ENCODE data around the gene TMEM30B.

TMEM30B gene

DNA sequence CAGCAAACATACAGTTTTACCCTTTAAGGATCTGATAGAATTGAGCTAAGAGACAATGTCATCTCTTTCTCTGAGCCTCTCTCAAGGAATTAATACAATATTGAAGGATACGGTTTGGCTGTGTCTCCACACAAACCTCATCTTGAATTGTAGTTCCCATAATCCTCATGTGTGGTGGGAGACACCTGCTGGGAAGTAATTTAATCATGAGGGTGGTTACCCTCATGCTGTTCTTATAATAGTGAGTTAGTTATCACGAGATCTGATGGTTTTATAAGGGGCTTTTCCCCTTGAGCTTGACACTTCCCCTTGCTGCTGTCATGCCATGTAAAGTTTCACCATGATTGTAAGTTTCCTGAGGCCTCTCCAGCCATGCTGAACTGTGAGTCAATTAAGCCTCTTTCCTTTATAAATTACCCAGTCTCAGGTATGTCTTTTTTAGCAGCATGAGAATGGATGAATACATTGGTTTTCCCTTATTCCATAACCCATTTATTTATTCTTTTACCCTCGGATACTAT, 47.6 kb downstream of the TMEM30B start:
- no peak for DNase-seq (ENCODE audit: low read depth in 2 of 2)

DNA sequence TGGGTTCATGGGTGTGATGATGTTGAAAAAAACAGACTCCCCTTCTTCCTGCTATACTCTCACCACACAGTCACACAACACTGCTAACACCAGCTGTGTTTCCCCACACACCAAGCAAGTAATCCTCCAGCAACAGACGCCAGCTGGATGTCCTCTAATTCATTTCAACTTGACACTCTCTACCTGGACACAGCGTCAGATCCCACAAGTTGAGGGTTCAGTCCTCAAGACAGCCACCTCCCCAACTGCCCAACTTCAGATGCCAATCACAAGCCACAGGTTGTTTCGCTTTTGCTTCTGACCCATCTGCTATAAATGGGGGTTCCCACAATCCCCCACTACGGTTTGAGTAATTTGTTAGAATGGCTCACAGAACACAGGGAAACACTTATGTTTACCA, 49.3 kb downstream of the TMEM30B start:
- DNase-seq (ENCODE audit: low read depth in 2 of 2) = no peak

DNA sequence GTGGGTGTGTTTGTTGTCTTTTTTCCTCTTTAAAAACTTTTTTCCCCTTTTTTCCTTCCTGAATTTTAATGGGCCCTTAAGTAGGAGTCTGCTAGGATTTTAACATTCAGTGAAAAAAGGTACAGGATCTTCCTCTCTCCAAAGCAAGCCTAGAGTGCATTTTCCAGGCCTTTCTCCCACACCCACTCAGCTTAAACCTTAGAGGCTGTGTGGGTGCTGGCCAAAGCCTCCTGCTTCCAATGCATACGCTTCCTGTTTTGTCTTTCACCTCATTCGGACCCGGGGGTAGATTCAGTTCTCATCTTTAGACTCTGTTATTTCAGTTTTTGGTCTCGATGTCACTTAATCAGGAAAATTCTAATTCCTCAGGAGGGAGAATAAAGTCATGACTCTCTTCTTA, 51.2 kb downstream of the TMEM30B start:
- no peak for DNase-seq (ENCODE audit: low read depth in 2 of 2)

DNA sequence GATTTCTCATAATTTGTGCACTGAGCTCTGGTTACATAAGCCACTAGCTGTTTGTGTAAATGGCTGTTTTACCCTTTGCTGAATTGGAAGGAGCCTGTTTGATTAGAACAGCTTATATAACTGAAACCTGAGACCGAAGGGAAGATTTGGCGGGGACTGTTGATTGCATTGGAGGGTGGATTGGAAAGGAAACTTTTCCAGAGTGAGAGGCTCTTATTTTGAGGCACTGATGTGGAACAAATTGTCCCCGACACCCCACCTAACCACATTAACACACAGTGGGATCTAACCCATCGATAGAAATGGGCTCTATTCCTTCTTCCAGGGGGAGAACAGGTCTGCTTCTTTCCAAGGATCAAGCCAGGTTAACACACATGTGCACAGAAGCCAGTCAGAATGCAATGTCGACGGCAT, 51.7 kb downstream of the TMEM30B start:
- DNase-seq (ENCODE audit: low read depth in 2 of 2) = no peak

DNA sequence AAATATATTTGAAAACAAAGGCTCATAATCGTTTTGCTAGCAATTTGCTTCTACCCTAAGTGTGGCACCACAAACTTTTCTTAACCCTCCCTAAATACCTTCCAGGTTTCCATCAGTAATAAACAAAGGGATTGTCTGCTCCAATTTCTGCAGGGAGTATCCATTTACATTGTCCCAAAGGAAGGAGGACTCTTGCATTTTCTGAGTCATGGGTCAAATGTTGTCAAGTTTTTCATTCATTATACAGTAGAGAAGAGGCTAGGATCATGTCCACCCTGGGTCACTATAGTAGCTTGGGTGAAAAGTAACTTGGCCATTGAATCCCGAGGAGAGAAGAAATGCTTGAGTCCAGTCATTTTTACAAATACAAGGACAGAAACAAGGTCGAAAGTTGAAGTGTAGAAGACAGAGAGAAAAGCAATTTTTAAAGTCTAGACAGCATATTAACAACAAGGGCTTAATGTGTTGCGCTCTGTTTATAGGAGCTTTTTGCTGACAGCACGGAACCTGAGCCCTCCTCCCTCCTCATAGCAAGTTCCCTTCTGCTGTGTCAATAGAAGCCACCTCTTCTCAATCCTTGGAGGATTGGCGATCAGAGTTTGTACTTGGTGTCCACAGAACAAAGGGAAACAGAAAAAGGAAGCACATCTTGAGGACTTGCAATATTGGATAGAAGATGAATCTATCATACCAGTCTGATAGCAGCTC, 53.1 kb downstream of the TMEM30B start:
- DNase-seq (ENCODE audit: low read depth in 2 of 2) = no peak
